Large intestine (tissue), 3 donors: ENCODE data around the gene CTNNA3. TPM values are rescaled to one million over a fixed set of nuclear protein-coding genes. Genes with fewer than 3 reads are reported as not detected.
"Not testable (repeated sequence)": the region's sequence is repeated elsewhere in the genome, so short reads cannot be mapped to it uniquely, and the experiment has no call there.

ENCODE experiments used
- DNase-seq, 2 donors: peaks; one replicate each; pipeline versions ENCODE4 v3.0.0 to v3.0.0-alpha.2; 2013
- H3K27ac ChIP-seq: one replicate; pipeline ENCODE4 v1.5.1; 2013; ENCODE audit warnings: low read length
- H3K27me3 ChIP-seq: 2 replicates; pipeline ENCODE4 v1.6.1; 2013; ENCODE audit warnings: low read length; ENCODE audit not compliant: control insufficient read depth, insufficient read depth
- H3K36me3 ChIP-seq: 2 replicates; pipeline ENCODE4 v1.6.1; 2013; ENCODE audit warnings: low read length; ENCODE audit not compliant: control insufficient read depth, insufficient read depth
- H3K4me1 ChIP-seq: one replicate; pipeline ENCODE4 v1.6.1; 2013; ENCODE audit warnings: low read length; ENCODE audit not compliant: control insufficient read depth, insufficient read depth
- H3K4me3 ChIP-seq: one replicate; pipeline ENCODE4 v1.5.1; 2013; ENCODE audit warnings: low read length
- H3K9me3 ChIP-seq: one replicate; pipeline ENCODE4 v1.6.1; 2013; ENCODE audit warnings: mild to moderate bottlenecking, low read depth, low read length, moderate library complexity; ENCODE audit not compliant: control insufficient read depth
- WGBS: methylation state at CpG from one replicate; pipeline ENCODE4 v1.1.5; 2013; ENCODE audit warnings: low lambda C conversion rate; ENCODE audit not compliant: insufficient coverage; 5-methylcytosine and 5-hydroxymethylcytosine counted together
- polyA plus RNA-seq: library from polyadenylated mRNA; unstranded; fragments of 120-200 nt; gene quantifications from one replicate; pipeline ENCODE4 v1.2.1, GENCODE V29; 2013

The CTNNA3 gene
- polyA plus RNA-seq, 1 donor: 2.3 TPM

- DNase-seq: no peak
- Histone ChIP-seq H3K4me3 (no peak overlapping the region), H3K36me3 (no peaks in the 10 kb centered on the region), H3K4me1 (no peaks in the 10 kb centered on the region), H3K9me3 (no peaks in the 10 kb centered on the region), H3K27me3 (no peaks in the 10 kb centered on the region), H3K27ac (no peak overlapping the region)
- 89% methylated on average over 10 of the region's 16 CpGs for WGBS
These were observed 145.1 kb downstream of the CTNNA3 start for GRCh38 chr10:67550838-67551402.

DNA sequence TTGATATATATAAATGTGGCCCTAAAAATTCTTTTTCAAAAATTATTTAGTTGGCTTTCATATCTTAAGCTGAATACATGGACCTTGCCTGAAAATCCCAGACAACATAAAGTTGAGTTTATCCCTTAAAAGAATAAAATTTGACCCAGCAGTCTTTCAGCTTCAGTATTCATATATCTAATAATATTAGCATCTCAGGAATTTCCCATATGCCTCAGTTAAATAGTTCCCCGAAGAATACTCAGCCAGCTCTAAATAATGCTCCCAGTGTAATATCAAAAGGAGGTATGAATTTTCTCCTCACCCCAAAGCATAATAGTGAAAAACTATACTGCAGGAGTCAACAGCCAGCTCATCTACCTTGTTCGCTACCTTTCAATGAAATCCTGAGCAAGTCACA lies 145.9 kb downstream of the CTNNA3 start:
- Histone ChIP-seq H3K27me3 (no peaks in the 10 kb centered on the region), H3K27ac (no peak overlapping the region), H3K36me3 (no peaks in the 10 kb centered on the region), H3K4me3 (no peak overlapping the region), H3K9me3 (no peaks in the 10 kb centered on the region), H3K4me1 (no peaks in the 10 kb centered on the region)
- 80% methylated on average over 1 of the region's 2 CpGs for WGBS
- no peak for DNase-seq

DNA sequence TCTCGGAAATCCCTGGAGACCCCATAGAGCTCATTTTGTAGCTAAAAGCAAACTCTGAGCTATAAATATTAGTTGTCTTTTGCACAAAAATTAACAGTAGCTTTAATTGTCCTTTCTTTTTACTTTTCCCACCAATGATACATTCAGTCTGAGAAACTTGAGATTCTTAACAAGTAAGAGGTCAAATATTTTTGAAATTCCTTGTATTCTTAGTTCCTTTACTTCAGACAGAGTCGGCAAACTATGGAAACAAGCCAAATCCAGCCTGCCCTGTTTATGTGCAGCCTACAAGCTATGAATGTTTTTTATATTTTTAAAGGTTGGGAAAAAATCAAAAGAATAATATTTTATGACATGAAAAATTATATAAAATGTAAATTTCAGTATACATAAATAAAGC lies 146.6 kb downstream of the CTNNA3 start:
- DNase-seq: no peak
- no peak overlapping the region for H3K27ac ChIP-seq
- 75% methylated on average over 1 of the region's 2 CpGs for WGBS
- H3K36me3 ChIP-seq: no peaks in the 10 kb centered on the region
- peaks cover 2% of the 10 kb centered on the region for H3K27me3 ChIP-seq
- H3K9me3 ChIP-seq: no peaks in the 10 kb centered on the region
- H3K4me3 ChIP-seq: no peak overlapping the region
- no peaks in the 10 kb centered on the region for H3K4me1 ChIP-seq

DNA sequence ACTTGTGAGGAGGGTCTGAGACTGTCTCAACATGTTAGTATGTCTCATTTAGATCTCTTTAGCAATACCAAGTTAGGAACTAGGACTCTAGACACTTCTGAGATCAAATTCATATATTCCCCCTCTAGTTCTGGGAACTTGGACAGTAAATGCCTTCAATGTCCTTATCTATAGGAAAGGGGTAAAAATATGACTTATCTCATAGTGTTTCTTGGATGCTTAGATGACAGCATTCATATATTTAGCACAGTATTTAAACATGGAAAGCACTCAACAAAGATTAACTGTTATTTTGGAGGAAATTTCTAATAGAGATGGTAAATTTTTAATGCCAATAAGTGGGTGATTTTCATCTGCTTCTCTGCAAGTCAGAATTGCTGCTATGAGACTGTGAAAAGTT lies 154.6 kb downstream of the CTNNA3 start:
- no peaks in the 10 kb centered on the region for H3K4me1 ChIP-seq
- DNase-seq: no peak
- H3K9me3 ChIP-seq: no peaks in the 10 kb centered on the region
- H3K27me3 ChIP-seq: peaks cover 2% of the 10 kb centered on the region
- no peak overlapping the region for H3K27ac ChIP-seq
- no peaks in the 10 kb centered on the region for H3K36me3 ChIP-seq
- no peak overlapping the region for H3K4me3 ChIP-seq

- H3K9me3 ChIP-seq: no peaks in the 10 kb centered on the region
These were observed 156.7 kb downstream of the CTNNA3 start for GRCh38 chr10:67539312-67539711.

GRCh38 chr10:67537906-67538305 lies 158.1 kb downstream of the CTNNA3 start:
- WGBS: 89% methylated on average over 1 of the region's 1 CpG
- Histone ChIP-seq H3K36me3 (no peaks in the 10 kb centered on the region), H3K4me3 (no peak overlapping the region), H3K27ac (no peak overlapping the region), H3K4me1 (no peaks in the 10 kb centered on the region), H3K9me3 (no peaks in the 10 kb centered on the region), H3K27me3 (no peaks in the 10 kb centered on the region)
- DNase-seq: no peak

More at GRCh38 chr10:67539312-67539711, 156.7 kb downstream of the CTNNA3 start:
- H3K36me3 ChIP-seq: no peaks in the 10 kb centered on the region
- H3K27me3 ChIP-seq: no peaks in the 10 kb centered on the region
- DNase-seq: no peak
- H3K4me1 ChIP-seq: no peaks in the 10 kb centered on the region
- no peak overlapping the region for H3K27ac ChIP-seq
- WGBS: 75% methylated on average over 2 of the region's 6 CpGs
- no peak overlapping the region for H3K4me3 ChIP-seq

DNA sequence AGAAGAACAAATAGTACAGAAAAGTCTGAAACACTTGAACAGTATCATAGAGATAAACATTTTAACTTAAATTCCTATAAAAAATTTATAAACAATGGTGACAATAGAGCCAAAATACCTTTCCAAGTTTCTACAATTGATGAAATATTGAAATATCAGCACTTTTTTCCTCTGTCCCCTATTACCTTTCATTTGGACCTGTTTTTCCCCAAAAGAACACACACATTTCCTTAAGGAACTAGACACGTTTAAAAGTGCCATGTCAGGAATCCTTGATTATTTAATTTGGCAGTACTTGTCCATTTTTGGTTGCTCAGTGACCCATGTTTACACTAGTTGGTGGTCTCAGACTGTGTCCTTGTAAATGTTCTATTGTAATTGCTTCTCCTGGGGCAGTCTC lies 162.6 kb downstream of the CTNNA3 start:
- Histone ChIP-seq H3K4me1 (no peaks in the 10 kb centered on the region), H3K4me3 (no peak overlapping the region), H3K9me3 (no peaks in the 10 kb centered on the region), H3K27ac (no peak overlapping the region), H3K36me3 (no peaks in the 10 kb centered on the region), H3K27me3 (no peaks in the 10 kb centered on the region)
- no CpG with 5 or more reads among the region's 1 CpG for WGBS
- no peak for DNase-seq

GRCh38 chr10:67530990-67531389 lies 165.0 kb downstream of the CTNNA3 start:
- WGBS: no CpG with 5 or more reads among the region's 3 CpGs
- not testable (repeated sequence) for H3K9me3 ChIP-seq, H3K4me1 ChIP-seq, H3K27ac ChIP-seq, H3K4me3 ChIP-seq, H3K36me3 ChIP-seq, H3K27me3 ChIP-seq, DNase-seq

- Histone ChIP-seq H3K36me3 (no peaks in the 10 kb centered on the region), H3K27me3 (no peaks in the 10 kb centered on the region), H3K27ac (no peak overlapping the region), H3K4me1 (no peaks in the 10 kb centered on the region), H3K4me3 (no peak overlapping the region), H3K9me3 (no peaks in the 10 kb centered on the region)
- DNase-seq: no peak
These were observed 168.6 kb downstream of the CTNNA3 start for GRCh38 chr10:67527351-67527750.

DNA sequence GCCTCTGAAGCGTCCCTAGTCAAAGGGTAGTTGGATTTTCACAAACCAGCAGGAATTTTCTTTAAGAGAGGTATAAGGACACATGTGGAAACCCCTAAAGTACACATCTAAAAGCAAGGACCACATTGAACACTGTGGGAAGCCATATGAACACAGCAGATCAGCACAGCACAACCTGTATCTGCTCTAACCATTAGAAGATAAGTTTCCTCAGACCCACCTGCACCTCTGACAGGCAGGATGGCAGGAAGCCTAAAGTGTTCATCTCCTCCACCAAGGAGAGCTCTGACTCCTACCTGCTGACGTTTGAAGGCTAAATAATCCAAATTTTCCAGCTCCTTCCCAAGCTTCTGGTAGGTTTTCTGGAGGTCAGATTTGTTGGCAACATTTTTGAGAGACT lies 174.4 kb downstream of the CTNNA3 start:
- no peaks in the 10 kb centered on the region for H3K36me3 ChIP-seq
- H3K4me1 ChIP-seq: no peaks in the 10 kb centered on the region
- no peak for DNase-seq
- H3K4me3 ChIP-seq: no peak overlapping the region
- H3K9me3 ChIP-seq: no peaks in the 10 kb centered on the region
- no peaks in the 10 kb centered on the region for H3K27me3 ChIP-seq
- WGBS: no CpG with 5 or more reads among the region's 2 CpGs
- H3K27ac ChIP-seq: no peak overlapping the region

- Histone ChIP-seq H3K9me3 (no peaks in the 10 kb centered on the region), H3K4me1 (no peaks in the 10 kb centered on the region), H3K4me3 (no peak overlapping the region), H3K27me3 (no peaks in the 10 kb centered on the region), H3K36me3 (no peaks in the 10 kb centered on the region), H3K27ac (no peak overlapping the region)
- DNase-seq: peak; percentile 38 to 41
- no CpG with 5 or more reads among the region's 5 CpGs for WGBS
These were observed 175.0 kb downstream of the CTNNA3 start for GRCh38 chr10:67520924-67521520.
